Globus pallidus (tissue), 1 donor: ENCODE results near the gene GOLGA6L24.
"Not testable (repeated sequence)": the region's sequence is repeated elsewhere in the genome, so short reads cannot be mapped to it uniquely, and the experiment has no call there.

Source experiments
- DNase-seq: peaks from one replicate; pipeline ENCODE4 v3.0.0-alpha.2; 2015; ENCODE audit warnings: low spot score

Gene GOLGA6L24, protein sequence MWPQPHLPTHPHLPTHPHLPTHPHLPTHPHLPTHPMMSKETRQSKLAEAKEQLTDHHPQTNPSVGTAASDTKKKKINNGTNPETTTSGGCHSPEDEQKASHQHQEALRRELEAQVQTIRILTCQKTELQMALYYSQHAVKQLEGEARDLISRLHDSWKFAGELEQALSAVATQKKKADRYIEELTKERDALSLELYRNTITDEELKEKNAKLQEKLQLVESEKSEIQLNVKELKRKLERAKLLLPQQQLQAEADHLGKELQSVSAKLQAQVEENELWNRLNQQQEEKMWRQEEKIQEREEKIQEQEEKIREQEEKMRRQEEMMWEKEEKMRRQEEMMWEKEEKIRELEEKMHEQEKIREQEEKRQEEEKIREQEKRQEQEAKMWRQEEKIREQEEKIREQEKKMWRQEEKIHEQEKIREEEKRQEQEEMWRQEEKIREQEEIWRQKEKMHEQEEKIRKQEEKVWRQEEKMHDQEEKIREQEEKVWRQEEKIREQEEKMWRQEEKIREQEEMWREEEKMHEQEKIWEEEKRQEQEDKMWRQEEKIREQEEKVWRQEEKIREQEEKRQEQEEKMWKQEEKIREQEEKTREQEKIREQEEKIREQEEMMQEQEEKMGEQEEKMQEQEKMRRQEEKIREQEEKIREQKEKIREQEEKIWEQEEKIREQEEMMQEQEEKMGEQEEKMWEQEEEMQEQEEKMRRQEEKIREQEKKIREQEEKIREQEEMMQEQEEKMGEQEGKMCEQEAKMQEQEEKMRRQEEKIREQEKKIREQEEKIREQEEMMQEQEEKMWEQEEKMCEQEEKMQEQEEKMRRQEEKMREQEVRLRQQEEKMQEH

DNA sequence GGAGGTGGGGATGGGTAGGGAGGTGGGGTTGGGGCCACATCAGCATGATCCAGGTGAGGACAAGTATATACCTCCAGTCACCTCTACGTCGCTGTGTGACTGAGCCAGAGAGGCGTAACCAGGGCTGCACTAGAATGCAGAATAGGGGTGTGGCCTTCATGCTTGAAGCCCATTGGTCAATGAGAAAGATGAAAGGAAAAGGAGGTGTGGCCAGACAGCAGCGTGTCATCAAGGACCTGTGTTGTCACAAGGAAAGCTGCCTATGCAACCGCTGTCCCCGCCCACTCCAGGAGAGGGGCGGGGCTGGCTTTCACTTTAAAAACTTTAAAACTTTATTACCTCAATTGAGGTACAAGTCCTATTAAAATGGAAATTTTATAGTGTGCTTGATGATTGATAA, at the start of gene GOLGA6L24:
Gene GOLGA6L24, minus strand, starts transcription at position 101 of the 400 bp plus-strand sequence. Its CDS starts 61 bp downstream, at position 40.
- DNase-seq = not testable (repeated sequence)

DNA sequence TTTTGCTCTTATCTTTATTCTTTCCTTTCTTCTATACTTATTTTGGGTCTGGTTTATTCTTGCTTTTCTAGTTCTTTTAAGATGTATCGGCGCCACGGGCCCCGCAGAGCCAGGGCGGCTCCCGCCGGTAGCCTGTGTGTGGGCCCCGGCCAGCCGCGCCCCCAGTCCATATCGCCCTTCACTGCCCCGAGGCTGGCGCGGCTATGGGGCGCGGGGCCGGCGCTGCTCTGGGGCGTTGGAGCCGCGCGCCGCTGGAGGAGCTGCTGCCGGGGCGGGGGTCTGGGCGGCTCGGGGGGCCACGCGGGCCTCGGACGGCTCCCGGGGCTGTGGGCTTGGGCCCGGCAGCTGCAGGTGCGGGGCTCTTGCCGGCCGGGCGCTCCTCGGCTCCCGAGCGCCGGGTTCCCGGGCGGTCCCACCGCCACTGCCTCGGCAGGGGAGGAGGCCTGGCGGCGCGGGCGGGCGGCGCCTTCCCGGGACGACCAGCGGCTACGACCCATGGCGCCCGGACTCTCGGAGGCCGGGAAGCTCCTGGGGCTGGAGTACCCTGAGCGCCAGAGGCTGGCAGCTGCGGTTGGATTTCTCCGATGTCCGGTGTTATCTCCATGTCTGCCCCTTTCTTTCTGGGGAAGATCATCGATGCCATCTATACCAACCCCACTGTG, 45.0 kb upstream of the GOLGA6L24 start:
- DNase-seq = not testable (repeated sequence)

DNA sequence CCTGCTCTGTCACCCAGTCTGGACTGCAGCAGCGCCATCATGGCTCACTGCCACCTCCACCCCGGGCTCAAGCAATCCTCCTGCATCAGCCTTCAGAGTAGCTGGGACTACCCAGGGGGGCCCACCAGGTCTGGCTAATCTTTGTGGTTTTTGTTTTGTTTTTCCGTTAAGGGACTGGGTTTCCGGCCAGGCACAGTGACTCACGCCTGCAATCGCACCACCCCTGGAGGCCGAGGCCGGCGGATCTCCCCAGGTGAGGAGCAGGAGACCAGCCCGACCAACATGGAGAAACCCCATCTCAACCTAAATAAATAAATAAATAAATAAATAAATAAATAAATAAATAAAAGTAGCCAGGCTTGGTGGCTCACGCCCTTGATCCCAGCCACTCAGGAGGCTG, 38.1 kb upstream of the GOLGA6L24 start:
- not testable (repeated sequence) for DNase-seq

DNA sequence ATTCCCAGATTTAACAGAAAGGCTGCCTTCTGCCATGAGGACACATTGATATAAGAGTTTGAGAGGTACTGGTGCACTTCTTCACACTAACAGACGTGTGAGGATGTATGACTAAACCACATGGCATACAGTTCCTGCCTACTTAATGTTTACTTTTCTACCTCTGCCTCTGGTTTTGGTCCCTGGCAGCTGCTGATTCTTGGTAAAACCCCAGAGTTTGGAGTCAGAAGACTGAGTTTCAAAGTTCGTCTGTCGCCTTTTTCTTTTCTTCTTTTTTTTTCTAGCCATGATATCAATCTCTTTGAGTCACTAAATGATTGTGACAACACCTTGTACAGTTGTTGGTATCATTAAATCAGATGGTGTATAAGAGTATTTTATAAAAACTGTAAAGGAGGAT, 22.2 kb upstream of the GOLGA6L24 start:
- DNase-seq = not testable (repeated sequence)

DNA sequence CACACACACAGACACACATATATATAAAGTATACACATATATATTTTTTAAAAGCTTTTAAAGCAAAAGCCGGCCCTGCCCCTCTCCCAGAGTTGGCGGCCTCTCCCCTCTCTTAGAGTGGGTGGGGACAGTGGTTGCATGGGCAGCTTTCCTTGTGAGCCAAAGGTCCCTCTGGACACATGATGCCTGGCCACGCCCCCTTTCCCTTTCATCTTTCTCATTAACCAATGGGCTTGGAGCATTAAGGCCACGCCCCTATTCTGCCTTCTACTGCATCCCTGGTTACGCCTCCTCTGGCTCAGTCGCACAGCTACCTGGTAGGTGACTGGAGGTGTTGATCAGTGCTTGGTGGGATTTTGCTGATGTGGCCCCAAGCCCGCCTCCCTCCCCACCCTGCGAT, 20.5 kb upstream of the GOLGA6L24 start, which contains the start of gene GOLGA8F:
Gene GOLGA8F, plus strand, starts transcription at position 301 of the 400 bp plus-strand sequence. Its CDS starts 98 bp downstream, at position 399.
- not testable (repeated sequence) for DNase-seq

DNA sequence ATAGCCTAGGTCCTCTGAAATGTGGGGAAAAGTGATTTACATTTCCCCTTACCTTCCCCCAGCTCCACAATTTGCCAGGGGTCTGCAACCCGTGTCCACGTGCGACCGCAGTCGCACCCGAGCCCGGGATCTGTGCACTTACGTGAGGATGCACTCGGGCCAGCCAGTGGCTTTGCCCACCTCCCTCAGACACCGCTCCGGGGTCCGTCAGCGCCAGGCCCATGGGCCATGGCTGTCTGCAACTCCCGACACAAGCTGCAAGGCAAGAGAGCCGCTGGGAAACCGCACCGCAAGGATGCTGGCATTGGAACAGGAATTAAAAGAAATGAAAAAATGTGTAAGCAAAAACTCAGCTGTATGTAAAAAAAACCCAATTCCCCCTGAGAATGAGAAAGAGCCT, 7.6 kb upstream of the GOLGA6L24 start:
- not testable (repeated sequence) for DNase-seq

DNA sequence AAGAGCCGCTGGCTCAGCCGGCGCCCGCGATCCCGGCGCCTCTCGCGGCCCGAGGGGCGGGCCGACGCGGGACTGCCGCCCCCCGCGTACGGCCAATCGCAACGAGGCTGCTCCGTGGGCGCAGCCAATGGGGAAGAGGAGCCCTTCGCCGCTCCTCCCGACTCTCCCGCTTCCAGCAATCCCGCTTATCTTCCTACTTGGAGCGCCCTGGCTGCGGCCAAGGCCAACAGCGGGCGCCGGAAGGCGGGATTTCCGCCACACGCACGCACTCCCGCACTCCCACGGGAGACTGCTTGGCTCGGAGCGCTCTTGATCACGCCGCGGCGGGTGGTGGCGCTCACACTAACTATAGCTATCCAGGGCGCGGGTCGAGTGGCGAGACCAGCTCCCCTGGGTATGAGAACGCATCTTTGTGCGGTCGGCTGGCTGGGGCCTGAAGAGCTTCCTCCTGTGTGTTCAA, 35.7 kb downstream of the GOLGA6L24 start, which contains the start of gene HERC2:
Gene HERC2, minus strand, starts transcription at position 51 of the 460 bp plus-strand sequence. CDS start 746 bp downstream, outside the sequence.
- DNase-seq = not testable (repeated sequence)

DNA sequence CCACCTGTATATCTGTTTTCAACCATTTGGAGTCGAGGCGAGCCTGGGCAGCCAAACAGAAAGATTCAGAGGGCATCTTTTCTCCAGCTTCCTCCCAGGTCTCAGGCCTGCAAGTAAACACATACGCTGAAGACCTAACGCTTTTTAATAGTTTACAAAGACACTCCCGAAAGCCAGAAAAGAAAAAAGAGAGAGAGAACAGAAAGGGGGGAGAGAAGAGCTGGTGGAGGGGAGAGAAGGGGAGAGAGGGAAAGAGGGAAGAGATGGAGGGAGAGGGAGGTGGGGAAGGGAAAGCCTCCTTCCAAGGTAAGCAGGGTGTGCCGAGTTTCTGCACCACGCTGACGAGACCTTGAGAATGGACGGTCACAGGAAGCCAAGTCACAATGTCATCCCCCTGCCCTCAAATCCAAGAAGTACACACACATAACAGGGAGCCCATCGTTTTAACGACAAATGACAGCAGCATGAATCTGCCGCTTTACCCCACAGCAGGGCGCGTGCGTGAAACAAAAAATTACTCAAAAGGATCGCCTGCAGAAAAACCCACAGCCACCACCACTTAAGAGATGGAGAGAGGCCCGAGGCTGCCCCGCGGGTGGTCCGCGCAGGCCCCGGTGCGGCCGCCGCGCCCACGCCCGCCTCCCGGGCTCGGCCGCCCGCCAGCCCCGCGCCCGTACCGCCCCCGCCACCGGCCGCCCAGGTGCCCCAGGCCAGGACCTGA, 36.4 kb downstream of the GOLGA6L24 start:
- DNase-seq = not testable (repeated sequence)

DNA sequence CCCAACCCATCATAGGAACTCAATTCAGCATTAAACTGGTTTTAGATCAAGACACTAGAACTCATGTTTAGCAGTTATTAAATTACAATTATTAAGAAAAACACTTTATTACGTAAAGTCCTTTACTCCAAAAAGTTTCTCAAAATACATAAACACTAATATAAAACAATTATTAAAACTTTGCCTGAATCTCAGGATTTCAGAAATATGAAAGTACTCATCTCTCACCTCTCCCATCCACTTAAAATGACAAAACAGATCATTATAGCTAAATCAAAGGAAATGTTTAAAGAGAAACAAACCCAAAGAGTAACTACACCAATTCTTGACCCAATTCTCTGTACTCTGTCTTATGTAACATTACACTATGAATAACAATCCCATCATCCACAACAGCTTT, 38.2 kb downstream of the GOLGA6L24 start:
- DNase-seq = not testable (repeated sequence)

DNA sequence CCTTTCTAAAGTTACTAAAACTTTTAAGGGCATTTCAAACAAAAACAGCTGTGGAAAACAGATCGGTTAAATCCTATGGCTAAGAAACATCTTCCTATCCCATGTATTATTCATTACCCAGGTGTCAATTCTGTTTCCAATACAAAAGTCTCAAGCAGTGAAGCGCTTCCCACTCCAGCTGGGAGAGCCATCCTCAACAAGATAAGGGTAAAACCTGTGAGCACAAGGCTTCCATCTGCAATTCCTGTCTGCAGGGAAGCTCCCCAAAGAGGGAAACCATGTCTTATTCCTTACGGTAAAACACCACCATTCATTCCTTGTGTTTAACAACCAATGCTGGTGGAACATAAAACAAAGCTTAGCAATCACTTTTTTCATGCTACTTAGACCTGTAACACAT, 39.1 kb downstream of the GOLGA6L24 start:
- not testable (repeated sequence) for DNase-seq

DNA sequence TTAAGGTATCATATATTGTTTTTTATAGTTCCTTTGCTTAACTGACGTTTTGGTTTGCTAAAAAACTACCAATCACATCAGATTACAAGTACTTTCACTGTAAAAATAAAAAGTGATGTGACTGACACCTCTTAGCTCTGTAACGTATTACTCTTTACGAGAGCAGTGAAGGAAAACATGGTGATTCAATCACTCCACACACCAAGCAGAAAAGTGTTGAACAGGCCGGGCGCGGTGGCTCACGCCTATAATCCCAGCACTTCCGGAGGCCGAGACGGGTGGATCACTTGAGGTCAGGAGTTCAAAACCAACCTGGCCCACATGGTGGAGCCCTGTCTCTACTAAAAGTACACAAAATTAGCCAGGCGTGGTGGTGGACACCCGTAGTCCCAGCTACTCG, 39.8 kb downstream of the GOLGA6L24 start:
- not testable (repeated sequence) for DNase-seq

DNA sequence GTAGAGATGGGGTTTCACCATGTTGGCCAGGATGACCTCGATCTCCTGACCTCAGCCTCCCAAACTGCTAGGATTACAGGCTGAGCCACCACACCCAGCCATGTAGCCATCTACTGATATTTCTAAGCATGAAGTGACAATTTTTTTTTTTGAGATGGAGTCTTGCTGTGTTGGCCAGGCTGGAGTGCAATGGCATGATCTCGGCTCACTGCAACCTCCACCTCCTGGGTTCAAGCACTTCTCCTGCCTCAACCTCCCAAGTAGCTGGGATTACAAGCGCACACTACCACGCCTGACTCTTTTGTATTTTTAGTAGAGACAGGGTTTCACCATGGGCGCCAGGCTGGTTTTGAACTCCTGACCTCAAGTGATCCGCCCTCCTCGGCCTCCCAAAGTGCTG, 40.9 kb downstream of the GOLGA6L24 start:
- not testable (repeated sequence) for DNase-seq

DNA sequence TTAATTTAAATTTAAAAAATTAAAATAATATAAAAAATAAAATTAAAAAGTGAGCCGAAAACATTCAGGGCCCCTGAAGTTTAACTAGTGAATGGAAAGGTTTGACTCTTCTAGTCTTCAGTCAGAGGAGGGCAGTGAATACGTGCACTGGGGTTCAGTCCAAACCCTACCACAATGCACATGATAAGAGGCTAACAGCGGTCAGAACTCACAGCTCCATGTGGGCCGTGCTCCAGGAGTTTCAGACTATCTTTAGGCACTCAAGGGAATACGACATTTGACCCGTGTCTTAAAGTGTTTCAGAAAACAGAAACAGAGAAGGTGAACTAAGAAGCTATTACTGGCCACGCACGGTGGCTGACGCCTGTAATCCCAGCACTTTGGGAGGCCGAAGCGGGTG, 47.4 kb downstream of the GOLGA6L24 start:
- not testable (repeated sequence) for DNase-seq

DNA sequence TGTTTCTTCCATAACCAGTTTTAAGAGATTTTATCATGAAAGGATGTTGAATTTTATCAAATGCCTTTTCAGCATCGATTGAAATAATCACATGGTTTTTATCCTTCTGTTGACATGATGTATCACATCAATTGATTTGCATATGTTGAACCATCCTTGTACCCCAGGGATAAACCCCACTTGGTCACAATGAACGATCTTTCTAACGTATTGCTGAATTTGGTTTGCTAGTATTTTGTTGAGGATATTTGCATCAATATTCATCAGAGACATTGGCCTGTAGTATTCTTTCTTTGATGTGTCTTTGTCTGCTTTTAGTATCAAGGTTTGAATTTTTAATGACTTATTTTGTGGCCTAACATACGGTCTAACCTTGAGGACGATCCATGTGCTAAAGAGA, 49.2 kb downstream of the GOLGA6L24 start:
- DNase-seq = not testable (repeated sequence)
